Left lung (tissue), 10 donors: Measurements from ENCODE around the gene PCDHGA2. TPM values are rescaled to one million over a fixed set of nuclear protein-coding genes. Genes with fewer than 3 reads are reported as not detected.
"Not testable (repeated sequence)": the region's sequence is repeated elsewhere in the genome, so short reads cannot be mapped to it uniquely, and the experiment has no call there.

Experiments
- ATAC-seq: fragments of 200-7000 bp; cut with Tn5 transposase; one replicate; pipeline ENCODE4 v1.9.1; 2020; ENCODE audit warnings: moderate library complexity
- DNase-seq, 4 donors: peaks; one replicate each; pipeline ENCODE4 v3.0.0-alpha.2; 2013 to 2020
- H3K27ac ChIP-seq, 2 donors: fragments of 200-600 bp; sonication (generic) in 1 of 2; one replicate each; pipeline versions ENCODE4 v1.5.0 to v1.8.0; 2020 to 2021
- H3K27me3 ChIP-seq, 2 donors: fragments of 200-600 bp; sonication (generic) in 1 of 2; one replicate each; pipeline versions ENCODE4 v1.5.0 to v1.8.0; 2020 to 2021
- H3K36me3 ChIP-seq, 2 donors: fragments of 200-600 bp; sonication (generic) in 1 of 2; one replicate each; pipeline versions ENCODE4 v1.5.0 to v1.8.0; 2020 to 2021
- H3K4me1 ChIP-seq, 2 donors: fragments of 200-600 bp; one replicate each; pipeline ENCODE4 v1.8.0; 2021
- H3K4me3 ChIP-seq, 2 donors: fragments of 200-600 bp; sonication (generic) in 1 of 2; one replicate each; pipeline versions ENCODE4 v1.5.0 to v1.8.0; 2020 to 2021; ENCODE audit warnings: mild to moderate bottlenecking in 1 of 2
- H3K9me3 ChIP-seq, 2 donors: fragments of 200-600 bp; sonication (generic) in 1 of 2; one replicate each; pipeline versions ENCODE4 v1.5.0 to v1.8.0; 2020 to 2021
- CTCF ChIP-seq, 2 donors: fragments of 200-600 bp; sonication (generic) in 1 of 2; IDR thresholded peaks; one replicate each; pipeline versions ENCODE4 v1.5.0 to v1.8.0; 2021; ENCODE audit warnings: antibody characterized with exemption in 2 of 2
- intact Hi-C, 2 donors: fragments of 100-400 bp; cut with DNase I; formaldehyde crosslinking; loops; one replicate each; pipeline versions ENCODE4 v1.11.2 to v1.14.2; 2022
- polyA plus RNA-seq, 6 donors: library from polyadenylated mRNA; unstranded; fragments of 120-200 nt; gene quantifications; one replicate each; pipeline ENCODE4 v1.2.1, GENCODE V29; 2013; ENCODE audit not compliant: insufficient read length in 6 of 6
- total RNA-seq, 2 donors: library from RNA; stranded (reverse); fragmentation: NEBNext Ultra II Directional; extraction: Animal tissue kit (Norgen Biotek cat#: 25700); gene quantifications; one replicate each; pipeline ENCODE4 v1.2.1, GENCODE V29; 2021
- donor health status: DM: no; HTN: yes; CAD: no.
- donor health status: DM: no; HTN: no; CAD: no.

The PCDHGA2 gene
- total and polyA plus RNA-seq, 8 donors: 2.0 to 7.1 (median 5.3) TPM

- DNase-seq, H3K4me1 ChIP-seq, H3K36me3 ChIP-seq, H3K27ac ChIP-seq, H3K4me3 ChIP-seq, intact Hi-C loops: not testable (repeated sequence)
- H3K9me3 ChIP-seq: peaks cover 0 to 92% of the 10 kb centered on the region in 2 donors
- H3K27me3 ChIP-seq: peaks cover 9 to 90% of the 10 kb centered on the region in 2 donors
- TF ChIP-seq CTCF (IDR thresholded peaks at IDR 0.05): peak in 1 of 2 donors; percentile 10
- ATAC-seq: peak; percentile 88
Measured at GRCh38 chr5:141387557-141388311, 49.2 kb downstream of the PCDHGA2 start, which contains the start of gene PCDHGB4. Gene PCDHGB4, plus strand, starts transcription at chr5:141387698. Its CDS starts 187 bp downstream, at chr5:141387885.

DNA sequence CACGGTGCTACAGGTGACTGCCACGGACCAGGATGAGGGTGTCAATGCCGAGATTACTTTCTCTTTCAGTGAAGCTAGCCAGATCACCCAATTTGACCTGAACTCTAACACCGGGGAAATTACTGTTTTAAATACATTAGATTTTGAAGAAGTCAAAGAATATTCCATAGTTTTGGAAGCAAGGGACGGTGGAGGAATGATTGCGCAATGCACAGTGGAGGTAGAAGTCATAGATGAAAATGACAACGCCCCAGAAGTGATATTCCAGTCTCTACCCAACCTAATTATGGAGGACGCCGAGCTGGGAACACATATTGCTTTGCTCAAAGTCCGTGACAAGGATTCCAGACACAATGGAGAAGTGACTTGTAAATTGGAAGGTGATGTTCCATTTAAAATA, 50.1 kb downstream of the PCDHGA2 start:
- intact Hi-C loops: no loop called here
- no peak for DNase-seq
- peaks cover 0 to 92% of the 10 kb centered on the region in 2 donors for H3K9me3 ChIP-seq
- H3K27me3 ChIP-seq: peaks cover 5 to 90% of the 10 kb centered on the region in 2 donors
- H3K4me1 ChIP-seq: no peaks in the 10 kb centered on the region
- no peak for TF ChIP-seq CTCF (IDR thresholded peaks at IDR 0.05)
- ATAC-seq: no peak
- H3K4me3 ChIP-seq: no peak overlapping the region
- H3K36me3 ChIP-seq: no peaks in the 10 kb centered on the region
- no peak overlapping the region for H3K27ac ChIP-seq

- intact Hi-C loops: loop anchor here in 1 of 2 donors (5.0 kb wide), 1 partner anchor 43 kb away; the partner anchor contains the start of gene PCDHGA12
- DNase-seq (no peak), ATAC-seq (no peak)
- Histone ChIP-seq H3K4me3 (no peak overlapping the region), H3K36me3 (no peaks in the 10 kb centered on the region), H3K27ac (no peak overlapping the region), H3K9me3 (peaks cover 0 to 91% of the 10 kb centered on the region in 2 donors), H3K4me1 (no peaks in the 10 kb centered on the region), H3K27me3 (peaks cover 5 to 90% of the 10 kb centered on the region in 2 donors)
- TF ChIP-seq CTCF (IDR thresholded peaks at IDR 0.05): no peak
Measured at GRCh38 chr5:141389153-141390042, 50.8 kb downstream of the PCDHGA2 start.

DNA sequence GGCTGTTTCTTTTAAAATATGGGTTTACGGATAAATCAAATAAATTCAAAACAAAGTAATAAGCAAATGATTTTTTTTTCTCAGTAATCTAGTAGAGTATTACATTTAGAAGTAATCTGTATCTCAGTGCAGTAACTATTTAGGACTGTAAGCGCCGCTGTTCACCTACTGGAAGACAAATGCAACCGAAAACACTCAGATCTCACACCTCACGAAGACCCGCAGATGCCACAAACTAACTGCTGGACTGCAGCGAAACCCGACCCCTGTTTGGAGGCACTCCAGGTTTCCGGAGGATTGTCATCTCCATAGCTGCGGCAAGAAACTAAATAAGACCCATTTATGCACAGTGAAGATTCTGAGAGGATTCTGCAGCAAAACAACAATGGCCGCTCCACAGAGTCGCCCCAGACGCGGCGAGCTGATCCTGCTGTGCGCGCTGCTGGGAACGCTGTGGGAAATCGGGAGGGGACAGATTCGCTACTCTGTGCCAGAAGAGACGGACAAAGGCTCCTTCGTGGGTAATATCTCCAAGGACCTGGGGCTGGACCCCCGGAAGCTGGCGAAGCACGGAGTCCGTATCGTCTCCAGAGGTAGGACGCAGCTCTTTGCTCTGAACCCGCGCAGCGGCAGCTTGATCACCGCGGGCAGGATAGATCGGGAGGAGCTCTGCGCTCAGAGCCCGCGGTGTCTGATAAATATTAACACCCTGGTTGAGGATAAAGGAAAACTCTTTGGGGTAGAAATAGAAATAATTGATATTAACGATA, 54.1 kb downstream of the PCDHGA2 start, which contains the start of gene PCDHGA8:
PCDHGA8 (plus strand) TSS at position 205 of the 770 bp plus-strand sequence; CDS start at position 386, 181 bp downstream.
- no peak for TF ChIP-seq CTCF (IDR thresholded peaks at IDR 0.05)
- DNase-seq (no peak), ATAC-seq (no peak)
- Histone ChIP-seq H3K27me3 (peaks cover 5 to 89% of the 10 kb centered on the region in 2 donors), H3K27ac (no peak within 1 kb of the TSS), H3K4me3 (no peak within 1 kb of the TSS), H3K4me1 (no peaks in the 10 kb centered on the region), H3K9me3 (peaks cover 0 to 73% of the 10 kb centered on the region in 2 donors), H3K36me3 (no peaks in the 10 kb centered on the region)
- intact Hi-C loops: loop anchor here in 1 of 2 donors (5.0 kb wide), 1 partner anchor 40 kb away; the partner anchor contains the start of gene PCDHGA12

Other genes with a start within 250 kb of the PCDHGA2 start
Only the 30 nearest of the 38 such genes appear.
- gene PCDHB9, start 151.6 kb upstream of the PCDHGA2 start, total RNA-seq: 1 to 10 TPM; 1.3 to 1.6 TPM
- gene PCDHB9, start 151.6 kb upstream of the PCDHGA2 start, polyA plus RNA-seq: 1 to 10 TPM; 3.3 to 5.1 (median 4.4) TPM
- gene PCDHB10, start 146.4 kb upstream of the PCDHGA2 start, total RNA-seq: 1 to 10 TPM; 1.5 to 2.0 TPM
- gene PCDHB10, start 146.4 kb upstream of the PCDHGA2 start, polyA plus RNA-seq: 1 to 10 TPM; 5.8 to 6.9 (median 6.2) TPM
- 1 to 10 TPM; 2.6 to 3.4 TPM for gene PCDHB11, start 139.1 kb upstream of the PCDHGA2 start, total RNA-seq
- 1 to 10 TPM; 2.4 to 3.8 (median 3.5) TPM for gene PCDHB11, start 139.1 kb upstream of the PCDHGA2 start, polyA plus RNA-seq
- gene PCDHB12, start 130.0 kb upstream of the PCDHGA2 start, total RNA-seq: 1 to 10 TPM; 2.3 to 2.6 TPM
- 1 to 10 TPM; 4.6 to 7.6 (median 6.2) TPM for gene PCDHB12, start 130.0 kb upstream of the PCDHGA2 start, polyA plus RNA-seq
- gene PCDHB13, start 124.8 kb upstream of the PCDHGA2 start, total RNA-seq: 1 to 10 TPM; 1.8 to 2.1 TPM
- 1 to 10 TPM; 5.0 to 6.9 (median 5.9) TPM for gene PCDHB13, start 124.8 kb upstream of the PCDHGA2 start, polyA plus RNA-seq
- gene PCDHB14, start 115.4 kb upstream of the PCDHGA2 start, total RNA-seq: 1 to 10 TPM; 2.6 to 3.0 TPM
- 10 to 100 TPM in 3 of 6 donors, 1 to 10 TPM in 3; 8.4 to 11.1 (median 10.1) TPM for gene PCDHB14, start 115.4 kb upstream of the PCDHGA2 start, polyA plus RNA-seq
- 1 to 10 TPM; 2.8 to 5.0 TPM for gene PCDHB15, start 93.4 kb upstream of the PCDHGA2 start, total RNA-seq
- 10 to 100 TPM in 3 of 6 donors, 1 to 10 TPM in 3; 8.7 to 14.4 (median 11.1) TPM for gene PCDHB15, start 93.4 kb upstream of the PCDHGA2 start, polyA plus RNA-seq
- under 1 TPM in 1 of 2 donors, not detected in 1; 0.76 TPM for gene SLC25A2, start 34.7 kb upstream of the PCDHGA2 start, total RNA-seq
- gene SLC25A2, start 34.7 kb upstream of the PCDHGA2 start, polyA plus RNA-seq: under 1 TPM in 4 of 6 donors, not detected in 2; 0.14 to 0.34 (median 0.21) TPM
- gene TAF7, start 18.0 kb upstream of the PCDHGA2 start, total RNA-seq: 10 to 100 TPM; 53.2 to 53.5 TPM
- gene TAF7, start 18.0 kb upstream of the PCDHGA2 start, polyA plus RNA-seq: 100 to 1,000 TPM; 123 to 142 (median 134) TPM
- under 1 TPM; 0.38 to 0.42 TPM for gene PCDHGA1, start 8.2 kb upstream of the PCDHGA2 start, total RNA-seq
- 1 to 10 TPM in 1 of 6 donors, under 1 TPM in 5; 0.39 to 1.1 (median 0.81) TPM for gene PCDHGA1, start 8.2 kb upstream of the PCDHGA2 start, polyA plus RNA-seq
- 1 to 10 TPM; 1.4 to 1.8 TPM for gene PCDHGA3, start 5.1 kb downstream of the PCDHGA2 start, total RNA-seq
- 1 to 10 TPM; 1.6 to 4.4 (median 3.4) TPM for gene PCDHGA3, start 5.1 kb downstream of the PCDHGA2 start, polyA plus RNA-seq
- gene PCDHGB1, start 11.3 kb downstream of the PCDHGA2 start, total RNA-seq: 1 to 10 TPM; 1.7 to 2.1 TPM
- 1 to 10 TPM; 1.4 to 2.3 (median 1.7) TPM for gene PCDHGB1, start 11.3 kb downstream of the PCDHGA2 start, polyA plus RNA-seq
- 1 to 10 TPM; 2.2 to 2.6 TPM for gene PCDHGA4, start 16.3 kb downstream of the PCDHGA2 start, total RNA-seq
- 1 to 10 TPM; 2.1 to 3.4 (median 2.9) TPM for gene PCDHGA4, start 16.3 kb downstream of the PCDHGA2 start, polyA plus RNA-seq
- 1 to 10 TPM; 2.3 to 2.6 TPM for gene PCDHGB2, start 21.2 kb downstream of the PCDHGA2 start, total RNA-seq
- 1 to 10 TPM; 4.4 to 5.4 (median 4.7) TPM for gene PCDHGB2, start 21.2 kb downstream of the PCDHGA2 start, polyA plus RNA-seq
- 1 to 10 TPM; 1.3 to 2.0 TPM for gene PCDHGA5, start 25.4 kb downstream of the PCDHGA2 start, total RNA-seq
- gene PCDHGA5, start 25.4 kb downstream of the PCDHGA2 start, polyA plus RNA-seq: 1 to 10 TPM; 3.2 to 5.0 (median 4.1) TPM
- gene PCDHGB3, start 31.5 kb downstream of the PCDHGA2 start, total RNA-seq: 1 to 10 TPM; 1.5 to 2.4 TPM
- 1 to 10 TPM; 2.6 to 3.4 (median 2.7) TPM for gene PCDHGB3, start 31.5 kb downstream of the PCDHGA2 start, polyA plus RNA-seq
- gene PCDHGA6, start 35.1 kb downstream of the PCDHGA2 start, total RNA-seq: 1 to 10 TPM; 2.9 TPM
- gene PCDHGA6, start 35.1 kb downstream of the PCDHGA2 start, polyA plus RNA-seq: 1 to 10 TPM; 4.8 to 6.5 (median 5.8) TPM
- 1 to 10 TPM; 1.7 TPM for gene PCDHGA7, start 44.0 kb downstream of the PCDHGA2 start, total RNA-seq
- 1 to 10 TPM; 1.8 to 2.2 (median 2.0) TPM for gene PCDHGA7, start 44.0 kb downstream of the PCDHGA2 start, polyA plus RNA-seq
- gene PCDHGB4, start 48.9 kb downstream of the PCDHGA2 start, total RNA-seq: 1 to 10 TPM; 3.2 to 3.4 TPM
- gene PCDHGB4, start 48.9 kb downstream of the PCDHGA2 start, polyA plus RNA-seq: 1 to 10 TPM; 3.7 to 5.9 (median 4.3) TPM
- gene PCDHGA8, start 53.9 kb downstream of the PCDHGA2 start, total RNA-seq: 1 to 10 TPM in 1 of 2 donors, under 1 TPM in 1; 0.76 to 1.1 TPM
- gene PCDHGA8, start 53.9 kb downstream of the PCDHGA2 start, polyA plus RNA-seq: under 1 TPM; 0.38 to 0.99 (median 0.77) TPM
- gene PCDHGB5, start 59.2 kb downstream of the PCDHGA2 start, total RNA-seq: 1 to 10 TPM; 8.8 to 9.1 TPM
- gene PCDHGB5, start 59.2 kb downstream of the PCDHGA2 start, polyA plus RNA-seq: 10 to 100 TPM in 1 of 6 donors, 1 to 10 TPM in 5; 7.6 to 10.1 (median 8.4) TPM
- gene PCDHGA9, start 64.0 kb downstream of the PCDHGA2 start, total RNA-seq: 1 to 10 TPM; 4.0 to 4.6 TPM
- 1 to 10 TPM; 5.1 to 7.2 (median 6.4) TPM for gene PCDHGA9, start 64.0 kb downstream of the PCDHGA2 start, polyA plus RNA-seq
- 1 to 10 TPM; 4.3 to 5.9 TPM for gene PCDHGB6, start 69.3 kb downstream of the PCDHGA2 start, total RNA-seq
- 1 to 10 TPM; 7.6 to 9.4 (median 8.4) TPM for gene PCDHGB6, start 69.3 kb downstream of the PCDHGA2 start, polyA plus RNA-seq
- gene PCDHGA10, start 74.2 kb downstream of the PCDHGA2 start, total RNA-seq: 1 to 10 TPM; 3.9 to 5.2 TPM
- gene PCDHGA10, start 74.2 kb downstream of the PCDHGA2 start, polyA plus RNA-seq: 1 to 10 TPM; 3.9 to 5.5 (median 4.7) TPM
- 10 to 100 TPM; 10.8 to 12.9 TPM for gene PCDHGB7, start 78.9 kb downstream of the PCDHGA2 start, total RNA-seq
- 10 to 100 TPM; 13.4 to 18.1 (median 16.2) TPM for gene PCDHGB7, start 78.9 kb downstream of the PCDHGA2 start, polyA plus RNA-seq
- gene PCDHGA11, start 82.3 kb downstream of the PCDHGA2 start, total RNA-seq: 1 to 10 TPM; 2.5 to 3.4 TPM
- 1 to 10 TPM; 2.8 to 4.1 (median 3.4) TPM for gene PCDHGA11, start 82.3 kb downstream of the PCDHGA2 start, polyA plus RNA-seq
- gene PCDHGA12, start 91.7 kb downstream of the PCDHGA2 start, total RNA-seq: 1 to 10 TPM; 5.7 to 6.0 TPM
- gene PCDHGA12, start 91.7 kb downstream of the PCDHGA2 start, polyA plus RNA-seq: 1 to 10 TPM; 2.0 to 4.5 (median 3.0) TPM
- 100 to 1,000 TPM in 1 of 2 donors, 10 to 100 TPM in 1; 65.4 to 101 TPM for gene PCDHGC3, start 137.2 kb downstream of the PCDHGA2 start, total RNA-seq
- 100 to 1,000 TPM; 110 to 152 (median 129) TPM for gene PCDHGC3, start 137.2 kb downstream of the PCDHGA2 start, polyA plus RNA-seq
- gene PCDHGC4, start 146.3 kb downstream of the PCDHGA2 start, total RNA-seq: 1 to 10 TPM in 1 of 2 donors, under 1 TPM in 1; 0.79 to 2.5 TPM
- gene PCDHGC4, start 146.3 kb downstream of the PCDHGA2 start, polyA plus RNA-seq: 1 to 10 TPM; 1.8 to 3.3 (median 2.3) TPM
- gene PCDHGC5, start 150.3 kb downstream of the PCDHGA2 start, total RNA-seq: 1 to 10 TPM; 1.4 to 1.9 TPM
- 1 to 10 TPM; 1.1 to 1.4 (median 1.3) TPM for gene PCDHGC5, start 150.3 kb downstream of the PCDHGA2 start, polyA plus RNA-seq